GM23248 (cell line): ENCODE results near the gene NRSN2. TPM values are rescaled to one million over a fixed set of nuclear protein-coding genes. Genes with fewer than 3 reads are reported as not detected.

Experiments
- DNase-seq: peaks from one replicate; pipeline ENCODE4 v3.0.0-alpha.2; 2015
- H2AFZ ChIP-seq: fragments of 200-600 bp; sonication (generic); 2 replicates; pipeline ENCODE4 v1.6.1; 2016; ENCODE audit warnings: antibody characterized with exemption
- H3F3A ChIP-seq: fragments of 200-600 bp; sonication (generic); 2 replicates; pipeline ENCODE4 v1.6.1; 2016; ENCODE audit warnings: mild to moderate bottlenecking, antibody characterized with exemption, mixed run types; ENCODE audit not compliant: insufficient read depth
- H3K27ac ChIP-seq: fragments of 200-600 bp; sonication (generic); 2 replicates; pipeline ENCODE4 v1.5.1; 2016; ENCODE audit warnings: mild to moderate bottlenecking
- H3K27me3 ChIP-seq: fragments of 200-600 bp; sonication (generic); replicated peaks from 2 replicates; pipeline ENCODE4 v1.6.1; 2016; ENCODE audit warnings: mild to moderate bottlenecking; ENCODE audit not compliant: insufficient read depth
- H3K36me3 ChIP-seq: fragments of 200-600 bp; sonication (generic); 2 replicates; pipeline ENCODE4 v1.6.1; 2016; ENCODE audit warnings: low read depth, mild to moderate bottlenecking
- H3K4me1 ChIP-seq: fragments of 200-600 bp; sonication (generic); 2 replicates; pipeline ENCODE4 v1.6.1; 2016; ENCODE audit warnings: mild to moderate bottlenecking; ENCODE audit not compliant: insufficient read depth
- H3K4me2 ChIP-seq: fragments of 200-600 bp; sonication (generic); one replicate; pipeline ENCODE4 v1.6.1; 2016; ENCODE audit warnings: mild to moderate bottlenecking; ENCODE audit not compliant: unreplicated experiment
- H3K4me3 ChIP-seq: fragments of 200-600 bp; sonication (generic); 2 replicates; pipeline ENCODE4 v1.5.1; 2016; ENCODE audit warnings: mild to moderate bottlenecking
- H3K79me2 ChIP-seq: fragments of 200-600 bp; sonication (generic); 2 replicates; pipeline ENCODE4 v1.6.1; 2016; ENCODE audit warnings: mild to moderate bottlenecking; ENCODE audit not compliant: insufficient read depth
- H3K9ac ChIP-seq: fragments of 200-600 bp; sonication (generic); 2 replicates; pipeline ENCODE4 v1.6.1; 2016; ENCODE audit warnings: mild to moderate bottlenecking
- H3K9me2 ChIP-seq: fragments of 200-600 bp; sonication (generic); 2 replicates; pipeline ENCODE4 v1.6.1; 2016; ENCODE audit warnings: mixed run types, mild to moderate bottlenecking, moderate library complexity; ENCODE audit not compliant: insufficient read depth
- H3K9me3 ChIP-seq: fragments of 200-600 bp; sonication (generic); one replicate; pipeline ENCODE4 v1.6.1; 2017; ENCODE audit warnings: low read depth
- H4K20me1 ChIP-seq: fragments of 200-600 bp; sonication (generic); 2 replicates; pipeline ENCODE4 v1.6.0; 2016; ENCODE audit not compliant: insufficient read depth
- EZH2 ChIP-seq: fragments of 200-600 bp; sonication (generic); IDR thresholded peaks from 2 replicates; pipeline ENCODE4 v1.6.1; 2018; ENCODE audit warnings: antibody characterized with exemption, mild to moderate bottlenecking; ENCODE audit not compliant: insufficient read depth, poor library complexity, severe bottlenecking
- EZH2phosphoT487 ChIP-seq: fragments of 200-600 bp; sonication (generic); IDR thresholded peaks from 2 replicates; pipeline ENCODE4 v1.6.1; 2018; ENCODE audit warnings: antibody characterized with exemption, moderate library complexity, mild to moderate bottlenecking, low read depth; ENCODE audit not compliant: insufficient read depth
- WGBS, 2 experiments: methylation state at CpG; one replicate each; pipeline ENCODE4 v1.1.6; 2015 to 2017; ENCODE audit warnings: low lambda C conversion rate in 2 of 2, low coverage in 1 of 2; ENCODE audit errors: missing lambda C conversion rate in 2 of 2; 5-methylcytosine and 5-hydroxymethylcytosine counted together
- in situ Hi-C: fragments of 300-500 bp; cut with MboI; formaldehyde crosslinking; loops from 2 replicates; pipeline ENCODE4 v1.15.0; 2020
- polyA plus RNA-seq: library from polyadenylated mRNA; unstranded; fragments of >200 nt; fragmentation: Nextera tagmentation; extraction: Ambion mirVana; gene quantifications from 2 replicates; pipeline ENCODE4 v1.2.1, GENCODE V29; 2016
- total RNA-seq: library from RNA; depleted of rRNA; stranded (reverse); fragments of >200 nt; shearing (Covaris generic); gene quantifications from 2 replicates; pipeline ENCODE4 v1.2.3, GENCODE V29; 2014

The NRSN2 gene
- total and polyA plus RNA-seq, 2 experiments from 2014 or later: 76.7 to 76.8 TPM

GRCh38 chr20:380763-381580, 34.1 kb downstream of the NRSN2 start:
- H3K9me2 ChIP-seq: no peaks in the 10 kb centered on the region
- H3K27ac ChIP-seq: peak overlapping the region; percentile 72
- no peaks in the 10 kb centered on the region for H3K9me3 ChIP-seq
- H3K4me1 ChIP-seq: no peaks in the 10 kb centered on the region
- 0 out of 2 replicates have a peak, but pooled peaks cover 5% of the 10 kb centered on the region for H3K36me3 ChIP-seq
- in situ Hi-C loops: no loop called here
- H4K20me1 ChIP-seq: peaks cover 4% of the 10 kb centered on the region; the same call in 1 of the 2 replicates
- H2AFZ ChIP-seq: peak overlapping the region; percentile 92
- H3K4me2 ChIP-seq: peak overlapping the region; percentile 70
- peak overlapping the region; percentile 91 for H3K9ac ChIP-seq
- 2 to 3% methylated on average over 63 to 75 of the region's 93 CpGs for WGBS, 2 experiments
- H3K27me3 ChIP-seq: no peaks in the 10 kb centered on the region
- DNase-seq: peak; percentile 79
- TF ChIP-seq EZH2: no peak
- no peak for TF ChIP-seq EZH2phosphoT487
- peaks cover 44% of the 10 kb centered on the region for H3K79me2 ChIP-seq
- H3F3A ChIP-seq: peaks cover 17% of the 10 kb centered on the region
- H3K4me3 ChIP-seq: peak overlapping the region; percentile 86

DNA sequence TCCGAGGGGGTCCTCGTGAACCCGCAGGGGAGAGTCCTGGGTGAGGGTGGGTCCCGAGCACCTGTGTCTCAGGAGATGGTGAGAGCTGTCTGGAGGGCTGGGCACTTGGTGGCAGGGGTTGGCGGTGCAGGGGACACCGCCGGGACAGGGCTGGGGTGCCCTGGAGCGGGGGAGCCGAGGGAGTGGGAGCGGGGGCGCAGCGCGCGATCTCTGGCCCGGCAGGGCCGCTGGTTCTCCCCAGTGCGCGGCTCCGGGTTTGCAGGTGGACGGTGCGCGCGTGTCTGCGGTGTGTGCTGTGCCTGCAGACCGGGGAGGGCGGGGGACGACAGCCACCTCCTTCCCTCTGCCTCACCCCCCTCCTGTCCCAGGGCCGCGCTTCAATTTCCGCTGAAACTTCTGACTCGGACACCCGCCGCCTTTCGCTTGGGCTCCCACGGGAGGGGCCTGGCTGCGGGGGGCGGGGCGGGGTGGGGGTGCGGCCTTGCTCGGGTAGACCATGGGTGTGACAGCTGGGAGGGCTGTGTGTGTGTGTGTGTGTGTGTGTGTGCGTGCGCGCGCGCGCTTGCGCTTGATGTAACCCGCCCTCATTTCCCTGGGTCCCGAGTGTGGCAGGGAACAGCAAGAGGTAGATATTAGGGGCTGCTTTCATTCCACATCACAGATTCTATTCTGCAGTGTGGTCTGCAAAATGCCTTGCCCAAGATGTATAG, 34.8 kb downstream of the NRSN2 start:
- in situ Hi-C loops: no loop called here
- Histone ChIP-seq H2AFZ (peak overlapping the region; percentile 92), H3K4me2 (peak overlapping the region; percentile 70), H3K27ac (peak overlapping the region; percentile 72), H3K27me3 (no peaks in the 10 kb centered on the region), H3K4me1 (no peaks in the 10 kb centered on the region), H3K9me3 (no peaks in the 10 kb centered on the region), H3K79me2 (peaks cover 52% of the 10 kb centered on the region), H3K36me3 (peaks cover 9% of the 10 kb centered on the region; the same call in 1 of the 2 replicates), H3K9ac (peak overlapping the region; percentile 91), H3K4me3 (peak overlapping the region; percentile 86), H3F3A (peaks cover 17% of the 10 kb centered on the region), H3K9me2 (no peaks in the 10 kb centered on the region), H4K20me1 (peaks cover 4% of the 10 kb centered on the region; the same call in 1 of the 2 replicates)
- WGBS, 2 experiments: 10 to 12% methylated on average over 22 to 25 of the region's 49 CpGs
- peak; percentile 82 for DNase-seq
- TF ChIP-seq EZH2phosphoT487 (no peak), EZH2 (no peak)

DNA sequence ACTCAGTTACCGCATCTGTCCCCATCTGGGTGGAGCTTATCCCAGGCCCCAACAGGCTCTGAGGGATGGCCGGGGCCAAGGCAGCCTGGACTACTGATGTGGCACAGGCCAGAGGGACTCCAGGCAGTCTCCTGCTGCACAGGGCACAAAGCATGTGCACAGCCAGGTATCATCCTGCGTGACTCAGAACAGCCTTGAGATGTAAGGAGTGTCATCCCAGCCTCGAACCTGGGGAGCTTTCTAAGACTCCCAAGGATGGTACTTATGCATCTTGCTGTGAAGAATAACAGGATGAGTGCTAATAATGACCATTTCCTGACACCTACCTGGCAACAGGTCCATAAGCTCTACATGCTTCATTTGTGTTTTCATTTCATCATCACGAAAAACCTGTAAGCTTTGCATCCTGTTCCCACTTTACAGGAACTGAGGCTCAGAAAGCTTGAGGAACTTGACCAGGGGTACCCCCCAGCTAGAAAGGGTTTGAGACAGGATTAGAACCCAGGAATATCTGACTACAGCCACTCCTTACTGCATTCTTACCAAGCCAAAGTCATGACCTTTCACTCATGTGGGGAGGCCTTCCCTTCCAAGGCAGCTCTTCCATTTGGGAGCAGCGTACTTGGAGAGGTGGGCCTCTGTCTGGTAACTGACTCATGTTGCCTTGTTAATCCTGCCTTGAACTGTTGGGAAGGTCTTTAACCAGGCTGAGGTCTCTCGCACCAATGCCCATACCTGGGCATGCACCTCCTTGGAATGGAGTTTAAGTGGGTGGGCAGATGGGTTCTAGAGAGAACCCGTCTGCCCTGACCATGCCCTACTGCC, 35.6 kb downstream of the NRSN2 start:
- Histone ChIP-seq H3K9ac (peak overlapping the region; percentile 91), H3K27ac (peak overlapping the region; percentile 36; the same call in 1 of the 2 replicates), H3K27me3 (no peaks in the 10 kb centered on the region), H3F3A (peaks cover 17% of the 10 kb centered on the region), H3K9me3 (no peaks in the 10 kb centered on the region), H2AFZ (no peak overlapping the region), H3K4me1 (no peaks in the 10 kb centered on the region), H3K79me2 (peaks cover 60% of the 10 kb centered on the region), H3K4me3 (peak overlapping the region; percentile 86), H3K9me2 (no peaks in the 10 kb centered on the region), H4K20me1 (peaks cover 4% of the 10 kb centered on the region; the same call in 1 of the 2 replicates), H3K36me3 (peaks cover 12% of the 10 kb centered on the region; the same call in 1 of the 2 replicates), H3K4me2 (peak overlapping the region; percentile 62)
- in situ Hi-C loops: no loop called here
- TF ChIP-seq EZH2phosphoT487 (no peak), EZH2 (no peak)
- WGBS, 2 experiments: 73 to 77% methylated on average over 8 of the region's 8 CpGs
- no peak for DNase-seq

DNA sequence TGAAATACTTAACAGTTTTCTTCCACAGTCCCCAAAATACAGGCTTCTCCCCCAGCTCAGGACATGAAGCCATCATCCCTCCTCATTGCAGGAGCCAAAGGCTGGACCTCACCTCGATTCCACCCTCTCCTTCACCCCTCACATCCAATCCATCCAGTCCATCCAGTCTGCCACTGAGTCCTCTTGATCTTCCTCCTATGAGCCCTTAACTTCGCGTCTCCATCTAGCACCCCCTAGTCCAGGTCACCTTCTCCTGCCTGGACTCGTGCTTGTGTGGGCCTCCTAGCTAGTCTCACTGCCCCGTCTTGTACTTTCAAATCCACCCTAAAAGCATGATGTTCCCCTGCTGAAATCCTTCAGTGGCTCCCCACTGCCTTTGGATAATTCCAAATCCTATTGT, 37.0 kb downstream of the NRSN2 start:
- Histone ChIP-seq H3F3A (peaks cover 17% of the 10 kb centered on the region), H3K9ac (no peak overlapping the region), H3K79me2 (peaks cover 67% of the 10 kb centered on the region), H3K4me2 (no peak overlapping the region), H3K9me2 (no peaks in the 10 kb centered on the region), H3K27ac (no peak overlapping the region), H3K4me1 (no peaks in the 10 kb centered on the region), H4K20me1 (peaks cover 4% of the 10 kb centered on the region; the same call in 1 of the 2 replicates), H3K4me3 (no peak overlapping the region), H3K9me3 (no peaks in the 10 kb centered on the region), H2AFZ (no peak overlapping the region), H3K36me3 (peaks cover 26% of the 10 kb centered on the region), H3K27me3 (no peaks in the 10 kb centered on the region)
- 96 to 99% methylated on average over 5 of the region's 5 CpGs for WGBS, 2 experiments
- TF ChIP-seq EZH2 (no peak), EZH2phosphoT487 (no peak)
- no peak for DNase-seq
- in situ Hi-C loops: no loop called here
